H1 (cell line): ENCODE measurements around the gene LPAR6. TPM values are rescaled to one million over a fixed set of nuclear protein-coding genes. Genes with fewer than 3 reads are reported as not detected.

Experiments
- CTCF ChIA-PET: fragments of 300-600 bp; sonication (Branson Sonifier 250); formaldehyde crosslinking; loops from one replicate; lab custom pipeline; 2021; ENCODE audit not compliant: partially characterized antibody; lab: Charles Lee
- POLR2A ChIA-PET: fragments of 300-600 bp; sonication (Branson Sonifier 250); formaldehyde crosslinking; loops from one replicate; lab custom pipeline; 2021; ENCODE audit warnings: inconsistent platforms; ENCODE audit not compliant: partially characterized antibody; lab: Charles Lee
- DNase-seq, 2 experiments: peaks; one replicate each; pipeline versions ENCODE4 v3.0.0 to v3.0.0-alpha.2; 2010 to 2022; ENCODE audit warnings: low spot score in 2 of 2, low read depth in 1 of 2, mixed read lengths in 1 of 2
- FAIRE-seq: peaks from 2 replicates; lab custom pipeline; 2011; peaks lifted over from hg19 to GRCh38; lab: Jason Lieb, UNC
- H2AFZ ChIP-seq: 2 replicates; pipeline ENCODE4 v1.8.1; 2012; ENCODE audit warnings: low read length, inconsistent platforms
- H2AK5ac ChIP-seq: 2 replicates; pipeline ENCODE4 v1.6.1; 2013; ENCODE audit warnings: low read depth, low read length
- H2BK120ac ChIP-seq: replicated peaks from 2 replicates; pipeline ENCODE3; 2013; ENCODE audit warnings: low read depth, low read length, inconsistent platforms
- H2BK12ac ChIP-seq: 2 replicates; pipeline ENCODE4 v1.6.1; 2013; ENCODE audit warnings: low read depth, low read length
- H2BK15ac ChIP-seq: 2 replicates; pipeline ENCODE4 v1.6.1; 2013; ENCODE audit warnings: low read length
- H2BK20ac ChIP-seq: 2 replicates; pipeline ENCODE4 v1.6.1; 2013; ENCODE audit warnings: low read length
- H2BK5ac ChIP-seq: 2 replicates; pipeline ENCODE4 v1.6.1; 2013; ENCODE audit warnings: low read depth, low read length
- H3K14ac ChIP-seq: 2 replicates; pipeline ENCODE4 v1.6.1; 2013; ENCODE audit warnings: inconsistent platforms; ENCODE audit not compliant: insufficient read length
- H3K18ac ChIP-seq: 2 replicates; pipeline ENCODE4 v1.6.1; 2013; ENCODE audit warnings: low read length; ENCODE audit errors: extremely low read depth
- H3K23ac ChIP-seq: 2 replicates; pipeline ENCODE4 v1.6.1; 2013; ENCODE audit warnings: inconsistent platforms; ENCODE audit not compliant: insufficient read length
- H3K23me2 ChIP-seq: 2 replicates; pipeline ENCODE4 v1.6.1; 2013; ENCODE audit warnings: low read depth, low read length
- H3K27ac ChIP-seq: 2 replicates; pipeline ENCODE4 v1.6.1; 2011; ENCODE audit warnings: low read depth, low read length, inconsistent platforms
- H3K27me3 ChIP-seq, 4 experiments: replicated peaks in 1 of 4; 1 replicate in 1 of 4; 2 replicates in 3 of 4; pipeline versions ENCODE4 v1.6.1 to v1.8.1; 2011 to 2013; ENCODE audit warnings: low read length in 3 of 4, mild to moderate bottlenecking in 3 of 4, inconsistent platforms in 2 of 4, mixed read lengths in 2 of 4, moderate library complexity in 1 of 4; ENCODE audit not compliant: control insufficient read depth in 3 of 4, insufficient read depth in 3 of 4; ENCODE audit errors: extremely low read depth in 1 of 4
- H3K36me3 ChIP-seq, 4 experiments: 2 replicates each; pipeline versions ENCODE4 v1.6.1 to v1.8.1; 2011 to 2013; ENCODE audit warnings: mild to moderate bottlenecking in 4 of 4, low read length in 3 of 4, moderate library complexity in 2 of 4, control low read depth in 1 of 4, inconsistent platforms in 1 of 4; ENCODE audit not compliant: insufficient read depth in 4 of 4, control insufficient read depth in 2 of 4
- H3K4ac ChIP-seq: replicated peaks from 2 replicates; pipeline ENCODE3; 2013; ENCODE audit warnings: low read length, low read depth, mixed read lengths, inconsistent platforms; ENCODE audit not compliant: insufficient read length
- H3K4me1 ChIP-seq, 4 experiments: replicated peaks in 1 of 4; 1 replicate in 1 of 4; 2 replicates in 3 of 4; pipeline versions ENCODE4 v1.6.1 to v1.8.1; 2011 to 2013; ENCODE audit warnings: low read length in 3 of 4, inconsistent platforms in 2 of 4, mixed read lengths in 1 of 4; ENCODE audit not compliant: insufficient read depth in 4 of 4, control insufficient read depth in 3 of 4
- H3K4me2 ChIP-seq, 2 experiments: 2 replicates each; pipeline versions ENCODE4 v1.6.1 to v1.8.1; 2011 to 2013; ENCODE audit warnings: low read depth in 2 of 2, low read length in 2 of 2, control low read depth in 1 of 2, inconsistent platforms in 1 of 2, mild to moderate bottlenecking in 1 of 2; ENCODE audit not compliant: insufficient read depth in 1 of 2
- H3K4me3 ChIP-seq, 4 experiments: fragments of 200-600, 300-600 bp in 1 of 4; sonication (generic), shearing (Covaris generic), sonication (Bioruptor Twin) in 1 of 4; 2 replicates each; pipeline versions ENCODE4 v1.5.1 to v1.8.1; 2011 to 2016; ENCODE audit warnings: low read length in 4 of 4, low read depth in 3 of 4, control low read depth in 2 of 4, inconsistent platforms in 2 of 4, mild to moderate bottlenecking in 2 of 4, mixed read lengths in 1 of 4, moderate library complexity in 1 of 4; ENCODE audit not compliant: insufficient read depth in 2 of 4; ENCODE audit errors: extremely low read depth in 1 of 4
- H3K56ac ChIP-seq: replicated peaks from 2 replicates; pipeline ENCODE3; 2013; ENCODE audit warnings: low read depth, mild to moderate bottlenecking, mixed read lengths, low read length, inconsistent platforms; ENCODE audit not compliant: insufficient read length
- H3K79me1 ChIP-seq: 2 replicates; pipeline ENCODE4 v1.6.1; 2013; ENCODE audit warnings: low read depth, low read length, control low read depth
- H3K79me2 ChIP-seq, 2 experiments: 2 replicates each; pipeline versions ENCODE4 v1.6.1 to v1.8.1; 2012 to 2013; ENCODE audit warnings: low read length in 2 of 2, mild to moderate bottlenecking in 2 of 2, inconsistent platforms in 1 of 2; ENCODE audit not compliant: insufficient read depth in 2 of 2, control insufficient read depth in 1 of 2
- H3K9ac ChIP-seq, 4 experiments: replicated peaks in 1 of 4; 1 replicate in 1 of 4; 2 replicates in 3 of 4; pipeline versions ENCODE4 v1.6.1 to v1.8.1; 2011 to 2013; ENCODE audit warnings: low read depth in 3 of 4, low read length in 3 of 4, control low read depth in 2 of 4, mild to moderate bottlenecking in 2 of 4, moderate library complexity in 2 of 4, inconsistent platforms in 1 of 4; ENCODE audit errors: extremely low read depth in 1 of 4
- H3K9me3 ChIP-seq, 2 experiments: 2 replicates each; pipeline versions ENCODE4 v1.6.1 to v1.8.1; 2012 to 2013; ENCODE audit warnings: mild to moderate bottlenecking in 2 of 2, moderate library complexity in 2 of 2, control low read depth in 1 of 2, inconsistent platforms in 1 of 2, low read depth in 1 of 2, low read length in 1 of 2, mixed read lengths in 1 of 2; ENCODE audit not compliant: insufficient read depth in 2 of 2
- H4K20me1 ChIP-seq, 2 experiments: replicated peaks in 1 of 2; 2 replicates each; pipeline versions ENCODE3 to v1.8.1; 2011 to 2013; ENCODE audit warnings: inconsistent platforms in 2 of 2, low read length in 2 of 2, mild to moderate bottlenecking in 1 of 2; ENCODE audit not compliant: insufficient read depth in 2 of 2, control insufficient read depth in 1 of 2
- H4K5ac ChIP-seq: 2 replicates; pipeline ENCODE4 v1.6.1; 2013; ENCODE audit warnings: low read length, low read depth, mixed read lengths, inconsistent platforms; ENCODE audit not compliant: insufficient read length
- H4K8ac ChIP-seq: 2 replicates; pipeline ENCODE4 v1.8.0; 2013; ENCODE audit warnings: mild to moderate bottlenecking, moderate library complexity, low read length, inconsistent platforms; ENCODE audit not compliant: insufficient read depth; ENCODE audit errors: extremely low read depth
- H4K91ac ChIP-seq: replicated peaks from 2 replicates; pipeline ENCODE3; 2013; ENCODE audit warnings: low read length, mixed read lengths, inconsistent platforms; ENCODE audit not compliant: insufficient read length
- CHD2 ChIP-seq: IDR thresholded peaks from 2 replicates; pipeline ENCODE4 v1.6.1; 2012; ENCODE audit warnings: low read length, improper control_type of control experiment
- FOSL1 ChIP-seq: IDR thresholded peaks from 2 replicates; pipeline ENCODE4 v1.6.1; 2011; ENCODE audit warnings: mild to moderate bottlenecking, low read depth, low read length, moderate library complexity; ENCODE audit not compliant: insufficient read depth
- SIN3A ChIP-seq, 2 experiments: IDR thresholded peaks in 1 of 2; conservative IDR thresholded peaks in 1 of 2; 2 replicates each; pipeline ENCODE4 v1.6.1; 2011 to 2012; ENCODE audit warnings: low read length in 2 of 2, improper control_type of control experiment in 1 of 2, low read depth in 1 of 2, mild to moderate bottlenecking in 1 of 2
- SRF ChIP-seq: IDR thresholded peaks from 2 replicates; pipeline ENCODE4 v1.6.1; 2011; ENCODE audit warnings: mild to moderate bottlenecking, low read depth, low read length, moderate library complexity
- SUZ12 ChIP-seq: fragments of 200-600 bp; sonication (generic); IDR thresholded peaks from 2 replicates; pipeline ENCODE4 v1.6.1; 2012; ENCODE audit warnings: mild to moderate bottlenecking, inconsistent platforms, low read length, moderate library complexity, mixed read lengths
- TAF7 ChIP-seq: optimal IDR thresholded peaks from 2 replicates; pipeline ENCODE3; 2011; ENCODE audit warnings: low read depth, mild to moderate bottlenecking, inconsistent platforms, low read length, moderate library complexity, borderline replicate concordance
- TCF12 ChIP-seq: IDR thresholded peaks from 2 replicates; pipeline ENCODE4 v1.6.1; 2011; ENCODE audit warnings: low read depth, mild to moderate bottlenecking, low read length
- polyA plus RNA-seq, 7 experiments: library from polyadenylated mRNA; depleted of rRNA in 3 of 7; stranded (reverse) in 5 of 7; unstranded in 2 of 7; fragments of >200 nt in 5 of 7; fragments of 200-250 nt in 2 of 7; gene quantifications; 1 replicate in 5 of 7; 2 replicates in 1 of 7; 4 replicates in 1 of 7; pipeline versions ENCODE4 v1.2.1 to v1.2.3, GENCODE V29; 2011 to 2013; ENCODE audit warnings: missing spikeins in 2 of 7, mixed read lengths in 2 of 7
- total RNA-seq: library from RNA; stranded (reverse); fragmentation: NEBNext Ultra II Directional; extraction: Animal tissue kit (Norgen Biotek cat#: 25700); gene quantifications from 2 replicates; pipeline ENCODE4 v1.2.1, GENCODE V29; 2021

Gene LPAR6
- total and polyA plus RNA-seq, 2 of the 8 experiments (the other 6 are each of a cell fraction or from before 2014, with no cell fraction given) = 0.50 to 0.97 TPM

- H3K23ac ChIP-seq = no peak overlapping the region
- no peak overlapping the region for H2BK12ac ChIP-seq
- no peak overlapping the region for H4K8ac ChIP-seq
- FAIRE-seq (no peak), DNase-seq (no peak)
- H3K56ac ChIP-seq = no peak overlapping the region
- no peak overlapping the region for H4K91ac ChIP-seq
- no peak overlapping the region for H2AFZ ChIP-seq
- no peak overlapping the region for H3K4me2 ChIP-seq
- no peak overlapping the region for H3K4me3 ChIP-seq
- H3K14ac ChIP-seq = no peak overlapping the region
- H3K18ac ChIP-seq = no peak overlapping the region
- no peak overlapping the region for H3K9ac ChIP-seq
- no peaks in the 10 kb centered on the region for H3K23me2 ChIP-seq
- no peaks in the 10 kb centered on the region for H3K9me3 ChIP-seq
- H3K4ac ChIP-seq = no peak overlapping the region
- H3K79me1 ChIP-seq = no peaks in the 10 kb centered on the region
- H3K27ac ChIP-seq = no peak overlapping the region
- H4K5ac ChIP-seq = no peak overlapping the region
- H2AK5ac ChIP-seq = no peak overlapping the region
- no peaks in the 10 kb centered on the region for H3K4me1 ChIP-seq
- no peaks in the 10 kb centered on the region for H3K36me3 ChIP-seq
- no peaks in the 10 kb centered on the region for H4K20me1 ChIP-seq
- TF ChIP-seq CHD2 (no peak), TAF7 (no peak), SUZ12 (no peak), FOSL1 (no peak), SRF (no peak), SIN3A (conservative IDR thresholded peaks at IDR 0.05 in 1 of 2, IDR thresholded peaks at IDR 0.05 in 1 of 2; ENCODE audit: low read depth in 1 of 2, low read length in 2 of 2) (no peak), TCF12 (no peak)
- ChIA-PET POLR2A (no interaction called here), CTCF (interaction anchor here (1.0 kb wide), 1 partner anchor 95 kb away, joined by 3 read pairs; no protein-coding TSS in a partner anchor)
- H3K27me3 ChIP-seq = no peaks in the 10 kb centered on the region
- no peak overlapping the region for H2BK20ac ChIP-seq
- no peak overlapping the region for H2BK120ac ChIP-seq
- H2BK15ac ChIP-seq = no peak overlapping the region
- H3K79me2 ChIP-seq = no peaks in the 10 kb centered on the region
- no peak overlapping the region for H2BK5ac ChIP-seq
Observed at GRCh38 chr13:48429886-48430285, 17.0 kb upstream of the LPAR6 start.
